H9 (cell line): ENCODE measurements around the gene SCYL3. TPM values are rescaled to one million over a fixed set of nuclear protein-coding genes. Genes with fewer than 3 reads are reported as not detected.

Experiments
- DNase-seq: peaks from one replicate; pipeline ENCODE4 v3.0.0-alpha.2; 2017
- H2AFZ ChIP-seq: one replicate; pipeline ENCODE4 v1.6.1; 2013; ENCODE audit warnings: mild to moderate bottlenecking, low read length, control low read depth, moderate library complexity
- H2AK5ac ChIP-seq: 2 replicates; pipeline ENCODE4 v1.6.1; 2013; ENCODE audit warnings: low read length, control low read depth, mixed read lengths; ENCODE audit not compliant: insufficient read length
- H2BK120ac ChIP-seq: one replicate; pipeline ENCODE4 v1.6.1; 2013; ENCODE audit warnings: low read depth, mild to moderate bottlenecking, low read length, control low read depth, inconsistent platforms; ENCODE audit not compliant: poor library complexity, severe bottlenecking
- H2BK12ac ChIP-seq: 2 replicates; pipeline ENCODE4 v1.6.1; 2013; ENCODE audit warnings: low read length, control low read depth, mixed read lengths, low read depth; ENCODE audit not compliant: insufficient read length
- H2BK15ac ChIP-seq: 2 replicates; pipeline ENCODE4 v1.6.1; 2013; ENCODE audit warnings: low read depth, low read length, control low read depth
- H2BK20ac ChIP-seq: one replicate; pipeline ENCODE4 v1.6.1; 2013; ENCODE audit warnings: low read depth, mild to moderate bottlenecking, low read length, control low read depth, inconsistent platforms; ENCODE audit not compliant: poor library complexity, severe bottlenecking
- H2BK5ac ChIP-seq: 2 replicates; pipeline ENCODE4 v1.6.1; 2013; ENCODE audit warnings: low read length, control low read depth, mixed read lengths; ENCODE audit not compliant: insufficient read length
- H3K14ac ChIP-seq: 2 replicates; pipeline ENCODE4 v1.6.1; 2013; ENCODE audit warnings: low read length, control low read depth; ENCODE audit not compliant: insufficient read depth
- H3K18ac ChIP-seq: 2 replicates; pipeline ENCODE4 v1.6.1; 2013; ENCODE audit warnings: low read depth, mild to moderate bottlenecking, mixed read lengths, low read length, control low read depth; ENCODE audit not compliant: insufficient read length
- H3K23ac ChIP-seq: 2 replicates; pipeline ENCODE4 v1.6.1; 2013; ENCODE audit warnings: low read length, control low read depth, mixed read lengths, low read depth; ENCODE audit not compliant: insufficient read length
- H3K23me2 ChIP-seq: 2 replicates; pipeline ENCODE4 v1.6.1; 2013; ENCODE audit warnings: low read depth, mild to moderate bottlenecking, mixed read lengths, low read length, control low read depth; ENCODE audit not compliant: insufficient read length, poor library complexity, severe bottlenecking
- H3K27ac ChIP-seq: 2 replicates; pipeline ENCODE4 v1.5.1; 2013; ENCODE audit warnings: low read length, control low read depth, mixed read lengths, low read depth; ENCODE audit not compliant: insufficient read length
- H3K27me3 ChIP-seq: 2 replicates; pipeline ENCODE4 v1.6.1; 2013; ENCODE audit warnings: low read length, control low read depth, inconsistent platforms; ENCODE audit not compliant: insufficient read depth
- H3K4ac ChIP-seq: 2 replicates; pipeline ENCODE4 v1.6.1; 2013; ENCODE audit warnings: low read depth, mild to moderate bottlenecking, control low read depth, inconsistent platforms, low read length, moderate library complexity
- H3K4me1 ChIP-seq: 2 replicates; pipeline ENCODE4 v1.6.1; 2013; ENCODE audit warnings: low read length, control low read depth, inconsistent platforms; ENCODE audit not compliant: insufficient read depth
- H3K4me2 ChIP-seq: 2 replicates; pipeline ENCODE4 v1.6.1; 2013; ENCODE audit warnings: low read length, control low read depth, mixed read lengths; ENCODE audit not compliant: insufficient read length, insufficient read depth
- H3K56ac ChIP-seq: 2 replicates; pipeline ENCODE4 v1.6.1; 2013; ENCODE audit warnings: low read depth, mild to moderate bottlenecking, mixed read lengths, low read length, control low read depth; ENCODE audit not compliant: insufficient read length
- H3K79me1 ChIP-seq: 2 replicates; pipeline ENCODE4 v1.6.1; 2013; ENCODE audit warnings: low read depth, mild to moderate bottlenecking, moderate library complexity, low read length, control low read depth, inconsistent platforms; ENCODE audit not compliant: insufficient read depth, poor library complexity, severe bottlenecking
- H3K79me2 ChIP-seq: 2 replicates; pipeline ENCODE4 v1.6.1; 2013; ENCODE audit warnings: low read length, control low read depth, inconsistent platforms; ENCODE audit not compliant: insufficient read depth
- H3K9ac ChIP-seq: 2 replicates; pipeline ENCODE4 v1.6.1; 2013; ENCODE audit warnings: low read length, control low read depth, mixed read lengths; ENCODE audit not compliant: insufficient read length; ENCODE audit errors: extremely low read depth
- H3K9me3 ChIP-seq: one replicate; pipeline ENCODE4 v1.6.1; 2013; ENCODE audit warnings: low read depth, low read length, inconsistent platforms; ENCODE audit not compliant: control insufficient read depth
- H3T11ph ChIP-seq: one replicate; pipeline ENCODE4 v1.6.1; 2013; ENCODE audit warnings: mild to moderate bottlenecking, low read length, control low read depth, inconsistent platforms
- H4K20me1 ChIP-seq: one replicate; pipeline ENCODE4 v1.6.1; 2013; ENCODE audit not compliant: control insufficient read depth, insufficient read length, insufficient read depth
- H4K5ac ChIP-seq: 2 replicates; pipeline ENCODE4 v1.6.1; 2013; ENCODE audit warnings: low read depth, mild to moderate bottlenecking, mixed read lengths, low read length, control low read depth; ENCODE audit not compliant: insufficient read length
- H4K8ac ChIP-seq: replicated peaks from 2 replicates; pipeline ENCODE4 v1.6.1; 2013; ENCODE audit warnings: low read length, control low read depth, mixed read lengths, low read depth; ENCODE audit not compliant: insufficient read length
- H4K91ac ChIP-seq: 2 replicates; pipeline ENCODE4 v1.6.1; 2013; ENCODE audit warnings: low read depth, mild to moderate bottlenecking, moderate library complexity, mixed read lengths, low read length, control low read depth; ENCODE audit not compliant: insufficient read length
- H3K27ac Mint-ChIP-seq, 3 experiments: 2 replicates in 2 of 3; 3 replicates in 1 of 3; pipeline ENCODE4 v1.8.0; 2020 to 2021; ENCODE audit warnings: mixed read lengths in 3 of 3, mild to moderate bottlenecking in 1 of 3, moderate library complexity in 1 of 3
- H3K27me3 Mint-ChIP-seq: 2 replicates; pipeline ENCODE4 v1.8.0; 2021; ENCODE audit warnings: low read depth, mild to moderate bottlenecking, moderate library complexity, mixed read lengths
- H3K36me3 Mint-ChIP-seq, 3 experiments: 2 replicates in 2 of 3; 3 replicates in 1 of 3; pipeline ENCODE4 v1.8.0; 2020 to 2021; ENCODE audit warnings: low read depth in 3 of 3, mixed read lengths in 3 of 3; ENCODE audit not compliant: insufficient read depth in 1 of 3
- H3K4me1 Mint-ChIP-seq, 2 experiments: 2 replicates each; pipeline ENCODE4 v1.8.0; 2020; ENCODE audit warnings: mixed read lengths in 2 of 2
- H3K4me3 Mint-ChIP-seq, 2 experiments: 2 replicates in 1 of 2; 3 replicates in 1 of 2; pipeline ENCODE4 v1.8.0; 2020 to 2021; ENCODE audit warnings: mild to moderate bottlenecking in 2 of 2, mixed read lengths in 2 of 2, moderate library complexity in 1 of 2
- H3K9me3 Mint-ChIP-seq, 2 experiments: 2 replicates in 1 of 2; 3 replicates in 1 of 2; pipeline ENCODE4 v1.8.0; 2020; ENCODE audit warnings: mild to moderate bottlenecking in 2 of 2, mixed read lengths in 2 of 2, moderate library complexity in 1 of 2
- WGBS: extraction: QIAGEN DNeasy Blood & Tissue Kit; methylation state at CpG from one replicate; pipeline ENCODE4 v1.1.7; 2013; ENCODE audit warnings: missing lambda C conversion rate, low lambda C conversion rate, mixed read lengths; ENCODE audit not compliant: insufficient read length; ENCODE audit errors: extremely low coverage; 5-methylcytosine and 5-hydroxymethylcytosine counted together
- total RNA-seq: library from RNA; stranded (reverse); gene quantifications from 2 replicates; pipeline ENCODE4 v1.2.1, GENCODE V29; 2021
- TF ChIP-seq, protein P1 (sequence below): fragments of 200-600 bp; sonication (generic); conservative IDR thresholded peaks from 3 replicates; pipeline ENCODE4 v1.8.0; 2021; ENCODE audit warnings: antibody characterized with exemption, mild to moderate bottlenecking

The SCYL3 gene
- total RNA-seq, 1 experiment from 2014 or later = 3.9 TPM

- Histone ChIP-seq H3K79me1 (no peaks in the 10 kb centered on the region), H3K14ac (no peak overlapping the region), H3K18ac (no peak overlapping the region), H3K4ac (no peak overlapping the region), H2AFZ (no peak overlapping the region), H3K4me2 (no peak overlapping the region), H2BK15ac (no peak overlapping the region), H4K8ac (no peak overlapping the region), H3K27me3 (no peaks in the 10 kb centered on the region), H4K91ac (no peak overlapping the region), H2AK5ac (no peak overlapping the region), H3T11ph (no peak overlapping the region), H3K23ac (no peak overlapping the region), H2BK12ac (no peak overlapping the region), H2BK120ac (no peak overlapping the region), H3K56ac (no peak overlapping the region), H4K5ac (no peak overlapping the region), H2BK5ac (no peak overlapping the region), H3K79me2 (no peaks in the 10 kb centered on the region), H3K9ac (no peak overlapping the region), H3K9me3 (peaks cover 9% of the 10 kb centered on the region), H4K20me1 (no peaks in the 10 kb centered on the region), H2BK20ac (no peak overlapping the region), H3K4me1 (no peaks in the 10 kb centered on the region), H3K27ac (no peak overlapping the region), H3K23me2 (no peaks in the 10 kb centered on the region)
- DNase-seq = no peak
- no CpG with 5 or more reads among the region's 1 CpG for WGBS
- no peak overlapping the region for H3K4me3 Mint-ChIP-seq
- no peaks in the 10 kb centered on the region for H3K27me3 Mint-ChIP-seq
- H3K36me3 Mint-ChIP-seq = peaks cover 45 to 86% (median 74%) of the 10 kb centered on the region in 3 experiments
- H3K4me1 Mint-ChIP-seq = no peaks in the 10 kb centered on the region
- H3K27ac Mint-ChIP-seq = no peak overlapping the region
- TF ChIP-seq, protein P1, sequence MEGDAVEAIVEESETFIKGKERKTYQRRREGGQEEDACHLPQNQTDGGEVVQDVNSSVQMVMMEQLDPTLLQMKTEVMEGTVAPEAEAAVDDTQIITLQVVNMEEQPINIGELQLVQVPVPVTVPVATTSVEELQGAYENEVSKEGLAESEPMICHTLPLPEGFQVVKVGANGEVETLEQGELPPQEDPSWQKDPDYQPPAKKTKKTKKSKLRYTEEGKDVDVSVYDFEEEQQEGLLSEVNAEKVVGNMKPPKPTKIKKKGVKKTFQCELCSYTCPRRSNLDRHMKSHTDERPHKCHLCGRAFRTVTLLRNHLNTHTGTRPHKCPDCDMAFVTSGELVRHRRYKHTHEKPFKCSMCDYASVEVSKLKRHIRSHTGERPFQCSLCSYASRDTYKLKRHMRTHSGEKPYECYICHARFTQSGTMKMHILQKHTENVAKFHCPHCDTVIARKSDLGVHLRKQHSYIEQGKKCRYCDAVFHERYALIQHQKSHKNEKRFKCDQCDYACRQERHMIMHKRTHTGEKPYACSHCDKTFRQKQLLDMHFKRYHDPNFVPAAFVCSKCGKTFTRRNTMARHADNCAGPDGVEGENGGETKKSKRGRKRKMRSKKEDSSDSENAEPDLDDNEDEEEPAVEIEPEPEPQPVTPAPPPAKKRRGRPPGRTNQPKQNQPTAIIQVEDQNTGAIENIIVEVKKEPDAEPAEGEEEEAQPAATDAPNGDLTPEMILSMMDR = no peak
- peaks cover 20% of the 10 kb centered on the region in 2 experiments for H3K9me3 Mint-ChIP-seq
Measured at GRCh38 chr1:169869426-169869825, 24.3 kb downstream of the SCYL3 start.
